SU-DHL-6 (cell line): ENCODE measurements around the gene ZNF790.
"Not testable (repeated sequence)": the region's sequence is repeated elsewhere in the genome, so short reads cannot be mapped to it uniquely, and the experiment has no call there.

Experiments
- H2AFZ ChIP-seq: fragments of 200-600 bp; sonication (generic); 2 replicates; pipeline ENCODE4 v1.6.1; 2014; ENCODE audit warnings: low read depth, mild to moderate bottlenecking, moderate library complexity, mixed read lengths, antibody characterized with exemption, low read length; ENCODE audit not compliant: severe bottlenecking
- H3F3A ChIP-seq: fragments of 200-600 bp; shearing (Covaris generic); 2 replicates; pipeline ENCODE4 v1.6.0; 2016; ENCODE audit warnings: antibody characterized with exemption, mild to moderate bottlenecking; ENCODE audit not compliant: insufficient read depth
- H3K27ac ChIP-seq: fragments of 200-600 bp; sonication (generic); 2 replicates; pipeline ENCODE4 v1.5.1; 2016; ENCODE audit warnings: low read depth, mild to moderate bottlenecking, low read length, moderate library complexity, mixed read lengths
- H3K27me3 ChIP-seq: fragments of 200-600 bp; sonication (generic), shearing (Covaris generic); 2 replicates; pipeline ENCODE4 v1.6.0; 2014; ENCODE audit warnings: mild to moderate bottlenecking, low read length
- H3K36me3 ChIP-seq: fragments of 200-600 bp; sonication (generic); 2 replicates; pipeline ENCODE4 v1.6.1; 2014; ENCODE audit warnings: mild to moderate bottlenecking, low read length, mixed read lengths
- H3K4me2 ChIP-seq: fragments of 300-600, 200-600 bp; shearing (Covaris generic), sonication (generic); 2 replicates; pipeline ENCODE4 v1.6.0; 2014; ENCODE audit warnings: low read length, low read depth, mild to moderate bottlenecking; ENCODE audit not compliant: poor library complexity, severe bottlenecking
- H3K4me3 ChIP-seq: fragments of 200-600 bp; sonication (generic); 2 replicates; pipeline ENCODE4 v1.5.1; 2014; ENCODE audit warnings: antibody characterized with exemption, low read length, mild to moderate bottlenecking, mixed read lengths; ENCODE audit not compliant: insufficient read depth, poor library complexity, severe bottlenecking
- H3K79me2 ChIP-seq: fragments of 200-600 bp; sonication (generic); 2 replicates; pipeline ENCODE4 v1.6.1; 2014; ENCODE audit warnings: mild to moderate bottlenecking, low read length, moderate library complexity; ENCODE audit not compliant: insufficient read depth
- H3K9ac ChIP-seq: fragments of 200-600 bp; sonication (generic); 2 replicates; pipeline ENCODE4 v1.7.0; 2014; ENCODE audit warnings: mild to moderate bottlenecking, low read length
- H3K9me2 ChIP-seq: fragments of 200-600 bp; sonication (generic); replicated peaks from 2 replicates; pipeline ENCODE4 v1.6.1; 2014; ENCODE audit warnings: low read length; ENCODE audit not compliant: insufficient read depth
- H3K9me3 ChIP-seq: fragments of 200-600 bp; sonication (generic); 2 replicates; pipeline ENCODE4 v1.6.1; 2014; ENCODE audit warnings: low read length, mixed read lengths; ENCODE audit not compliant: insufficient read depth
- H4K20me1 ChIP-seq: fragments of 200-600 bp; sonication (generic); 2 replicates; pipeline ENCODE4 v1.6.1; 2014; ENCODE audit warnings: low read depth, mild to moderate bottlenecking, antibody characterized with exemption, low read length, moderate library complexity, mixed read lengths
- EZH2phosphoT487 ChIP-seq: fragments of 200-600 bp; sonication (generic), shearing (Covaris generic); conservative IDR thresholded peaks from 2 replicates; pipeline ENCODE4 v1.6.1; 2018; ENCODE audit warnings: mild to moderate bottlenecking, antibody characterized with exemption, low read length, moderate library complexity, mixed read lengths
- TF ChIP-seq, protein P1 (sequence below): fragments of 200-600 bp; sonication (generic); IDR thresholded peaks from one replicate; pipeline ENCODE4 v1.5.1; 2017; ENCODE audit warnings: antibody characterized with exemption, mild to moderate bottlenecking, low read length, moderate library complexity; ENCODE audit not compliant: insufficient read depth, poor library complexity, severe bottlenecking

Gene ZNF790

DNA sequence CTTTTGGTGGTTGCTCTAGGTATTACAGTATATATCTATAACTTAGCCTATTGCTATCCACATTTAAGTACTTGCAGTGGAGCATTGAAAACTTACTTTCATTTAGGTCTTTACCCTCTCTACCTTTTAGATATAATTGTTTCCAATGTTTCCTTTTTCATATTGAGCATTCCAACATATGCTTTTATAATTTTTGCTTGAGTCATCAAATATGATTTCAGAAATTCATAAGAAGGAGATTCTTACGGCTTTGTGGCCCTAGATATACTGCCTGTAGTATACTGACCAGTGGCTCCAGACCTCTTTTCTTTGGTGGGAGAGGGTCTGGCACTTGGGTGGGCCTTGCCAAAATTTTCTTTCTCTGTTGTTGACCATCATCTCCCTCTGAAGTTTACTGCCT lies 32.8 kb downstream of the ZNF790 start:
- Histone ChIP-seq H3K4me2 (no peak overlapping the region), H3K4me3 (no peak overlapping the region), H3K9me3 (peaks cover 18% of the 10 kb centered on the region; the same call in 1 of the 2 replicates), H3K36me3 (no peaks in the 10 kb centered on the region), H3K9me2 (no peaks in the 10 kb centered on the region), H3K27ac (no peak overlapping the region), H2AFZ (no peak overlapping the region), H4K20me1 (no peaks in the 10 kb centered on the region), H3K79me2 (no peaks in the 10 kb centered on the region), H3K9ac (no peak overlapping the region), H3F3A (no peaks in the 10 kb centered on the region), H3K27me3 (no peaks in the 10 kb centered on the region)
- no peak for TF ChIP-seq EZH2phosphoT487
- TF ChIP-seq, protein P1, sequence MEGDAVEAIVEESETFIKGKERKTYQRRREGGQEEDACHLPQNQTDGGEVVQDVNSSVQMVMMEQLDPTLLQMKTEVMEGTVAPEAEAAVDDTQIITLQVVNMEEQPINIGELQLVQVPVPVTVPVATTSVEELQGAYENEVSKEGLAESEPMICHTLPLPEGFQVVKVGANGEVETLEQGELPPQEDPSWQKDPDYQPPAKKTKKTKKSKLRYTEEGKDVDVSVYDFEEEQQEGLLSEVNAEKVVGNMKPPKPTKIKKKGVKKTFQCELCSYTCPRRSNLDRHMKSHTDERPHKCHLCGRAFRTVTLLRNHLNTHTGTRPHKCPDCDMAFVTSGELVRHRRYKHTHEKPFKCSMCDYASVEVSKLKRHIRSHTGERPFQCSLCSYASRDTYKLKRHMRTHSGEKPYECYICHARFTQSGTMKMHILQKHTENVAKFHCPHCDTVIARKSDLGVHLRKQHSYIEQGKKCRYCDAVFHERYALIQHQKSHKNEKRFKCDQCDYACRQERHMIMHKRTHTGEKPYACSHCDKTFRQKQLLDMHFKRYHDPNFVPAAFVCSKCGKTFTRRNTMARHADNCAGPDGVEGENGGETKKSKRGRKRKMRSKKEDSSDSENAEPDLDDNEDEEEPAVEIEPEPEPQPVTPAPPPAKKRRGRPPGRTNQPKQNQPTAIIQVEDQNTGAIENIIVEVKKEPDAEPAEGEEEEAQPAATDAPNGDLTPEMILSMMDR: no peak

DNA sequence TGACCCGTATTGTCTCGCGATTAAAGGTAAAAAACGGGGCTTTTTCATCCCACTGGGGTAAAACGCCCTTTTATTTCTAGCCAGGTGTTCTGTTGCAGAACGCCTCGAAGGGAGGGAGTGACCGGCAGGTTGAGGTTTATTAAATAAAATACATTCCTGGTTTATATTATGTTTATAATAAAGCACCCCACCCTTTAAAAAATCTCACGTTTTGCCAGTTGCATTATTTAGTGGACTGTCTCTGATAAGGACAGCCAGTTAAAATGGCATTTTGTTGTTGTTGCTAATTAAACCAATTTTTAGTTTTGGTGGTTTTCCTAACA lies 40.4 kb downstream of the ZNF790 start:
- H3K36me3 ChIP-seq: no peaks in the 10 kb centered on the region
- no peak overlapping the region for H3K27ac ChIP-seq
- peak overlapping the region; percentile 59 for H3K4me3 ChIP-seq
- no peaks in the 10 kb centered on the region for H3K27me3 ChIP-seq
- no peaks in the 10 kb centered on the region for H3K79me2 ChIP-seq
- H3K9me2 ChIP-seq: no peaks in the 10 kb centered on the region
- peak overlapping the region; percentile 94 for H2AFZ ChIP-seq
- H3K9me3 ChIP-seq: peaks cover 13% of the 10 kb centered on the region; the same call in 1 of the 2 replicates
- peak overlapping the region; percentile 48 for H3K9ac ChIP-seq
- peak overlapping the region; percentile 61 for H3K4me2 ChIP-seq
- no peaks in the 10 kb centered on the region for H3F3A ChIP-seq
- no peak for TF ChIP-seq EZH2phosphoT487
- TF ChIP-seq, protein P1: no peak
- H4K20me1 ChIP-seq: no peaks in the 10 kb centered on the region

DNA sequence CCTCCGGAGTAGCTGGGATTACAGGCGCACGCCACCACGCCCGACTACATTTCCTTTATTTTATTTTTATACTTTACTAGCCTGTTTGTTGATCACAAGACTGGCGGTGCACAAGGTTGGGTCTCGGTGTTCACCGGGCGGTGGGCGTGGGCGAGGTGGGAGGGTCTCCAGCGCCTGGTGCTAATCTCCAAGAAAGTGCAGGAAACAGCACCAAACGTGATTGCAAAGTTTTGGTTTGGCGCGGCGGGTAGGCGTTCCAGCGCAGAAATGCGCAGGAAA lies 41.5 kb downstream of the ZNF790 start:
- Histone ChIP-seq H3K27ac (no peak overlapping the region), H3K4me3 (peak overlapping the region; percentile 59)

DNA sequence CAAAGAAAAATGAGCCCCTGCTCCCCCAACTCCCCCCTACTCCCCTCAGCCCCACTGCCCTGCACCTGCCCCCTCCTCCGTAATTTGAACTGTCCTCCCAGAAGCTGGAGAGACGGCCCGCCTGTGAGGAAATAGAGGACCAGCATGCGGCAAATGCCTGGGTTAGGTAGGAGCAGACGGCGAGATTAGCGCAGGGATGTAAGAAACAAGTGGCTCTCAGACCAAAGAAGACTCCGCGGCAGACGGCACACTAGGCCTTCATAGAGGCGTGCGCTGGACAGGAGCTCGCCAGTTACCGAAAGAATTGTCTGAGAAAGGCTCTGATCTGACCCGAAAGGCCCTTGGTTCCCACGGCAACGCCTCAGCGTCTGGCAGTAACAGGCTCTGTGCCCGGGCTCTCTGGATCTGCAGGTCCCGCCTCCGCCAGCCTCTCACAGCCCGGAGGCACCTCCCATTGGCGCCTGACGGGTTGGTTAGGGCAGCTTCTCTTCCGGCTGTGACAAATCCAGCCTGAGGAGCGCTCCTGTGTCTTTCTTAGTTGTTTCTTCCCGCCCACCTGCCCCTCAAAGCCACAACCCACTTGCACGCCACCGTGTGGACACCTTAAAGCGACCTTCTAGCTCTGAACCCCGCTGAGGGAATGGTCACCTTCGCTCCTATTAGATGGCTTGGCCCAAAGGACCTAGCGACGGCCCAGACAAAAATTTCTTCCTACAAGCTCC lies 46.6 kb downstream of the ZNF790 start:
- H3F3A ChIP-seq, H4K20me1 ChIP-seq, H3K9me2 ChIP-seq, H3K27me3 ChIP-seq, H3K36me3 ChIP-seq, H3K9me3 ChIP-seq, H3K27ac ChIP-seq, H3K9ac ChIP-seq, H3K79me2 ChIP-seq, H2AFZ ChIP-seq, H3K4me3 ChIP-seq, H3K4me2 ChIP-seq: not testable (repeated sequence)

More for the DNA sequence above, 41.5 kb downstream of the ZNF790 start:
- Histone ChIP-seq H2AFZ (peak overlapping the region; percentile 94), H3K9me2 (no peaks in the 10 kb centered on the region), H3K79me2 (no peaks in the 10 kb centered on the region), H3F3A (no peaks in the 10 kb centered on the region), H3K36me3 (no peaks in the 10 kb centered on the region), H3K9ac (no peak overlapping the region), H3K27me3 (no peaks in the 10 kb centered on the region), H4K20me1 (no peaks in the 10 kb centered on the region), H3K9me3 (peaks cover 13% of the 10 kb centered on the region; the same call in 1 of the 2 replicates), H3K4me2 (peak overlapping the region; percentile 61)
- TF ChIP-seq EZH2phosphoT487: no peak
- TF ChIP-seq, protein P1: no peak
